GM12878 (cell line): ENCODE results near the gene CFDP1. TPM values are rescaled to one million over a fixed set of nuclear protein-coding genes. Genes with fewer than 3 reads are reported as not detected.

ENCODE experiments used
- ATAC-seq: fragments of 200-7000 bp; cut with Tn5 transposase; 3 replicates; pipeline ENCODE4 v1.9.1; 2020; ENCODE audit warnings: mild to moderate bottlenecking, moderate library complexity
- BruUV-seq: library from RNA; stranded (reverse); fragments of 400-500 nt; replicated peaks from 2 replicates; lab custom pipeline; 2021; lab: Mats Ljungman, UMichigan
- CTCF ChIA-PET: fragments of 300-600 bp; sonication (Branson Sonifier 250); formaldehyde crosslinking; extraction: SDS; loops from one replicate; lab custom pipeline; 2021; ENCODE audit warnings: inconsistent platforms; lab: Yijun Ruan, JAX
- POLR2A ChIA-PET: fragments of 350-600 bp; formaldehyde crosslinking; extraction: SDS; loops from one replicate; lab custom pipeline; 2021; ENCODE audit warnings: inconsistent platforms; lab: Charles Lee
- RAD21 ChIA-PET: fragments of 300-600 bp; sonication (Branson Sonifier 250); formaldehyde crosslinking; loops from one replicate; lab custom pipeline; 2023; ENCODE audit warnings: antibody characterized with exemption; ENCODE audit not compliant: unreplicated experiment; lab: Charles Lee
- SMC1A ChIA-PET: fragments of 300-600 bp; sonication (Branson Sonifier 250); formaldehyde crosslinking; loops from one replicate; lab custom pipeline; 2023; ENCODE audit not compliant: unreplicated experiment, uncharacterized antibody; lab: Charles Lee
- DNase-seq: peaks from one replicate; pipeline ENCODE4 v3.0.0-alpha.2; 2011; ENCODE audit warnings: low read depth, low spot score
- FAIRE-seq: peaks from 3 replicates; lab custom pipeline; 2011; peaks lifted over from hg19 to GRCh38; lab: Jason Lieb, UNC
- H2AFZ ChIP-seq: 2 replicates; pipeline ENCODE4 v1.6.0; 2011; ENCODE audit warnings: low read depth, low read length, control low read depth; ENCODE audit not compliant: control insufficient read depth
- H3K27ac ChIP-seq: 2 replicates; pipeline ENCODE4 v1.5.1; 2011; ENCODE audit warnings: control low read depth; ENCODE audit not compliant: control insufficient read depth, insufficient read depth
- H3K27me3 ChIP-seq, 2 experiments: replicated peaks in 1 of 2; 2 replicates each; pipeline versions ENCODE4 v1.6.0 to v1.6.1; 2011; ENCODE audit warnings: low read length in 1 of 2; ENCODE audit not compliant: control insufficient read depth in 2 of 2, insufficient read depth in 2 of 2
- H3K36me3 ChIP-seq, 2 experiments: 2 replicates each; pipeline ENCODE4 v1.5.1; 2011; ENCODE audit warnings: low read length in 1 of 2; ENCODE audit not compliant: control insufficient read depth in 2 of 2, insufficient read depth in 2 of 2
- H3K4me1 ChIP-seq: 2 replicates; pipeline ENCODE4 v1.6.1; 2011; ENCODE audit warnings: mild to moderate bottlenecking, low read length, moderate library complexity, mixed read lengths; ENCODE audit not compliant: control insufficient read depth, insufficient read depth
- H3K4me2 ChIP-seq: 2 replicates; pipeline ENCODE4 v1.6.0; 2011; ENCODE audit warnings: control low read depth; ENCODE audit not compliant: control insufficient read depth, insufficient read depth
- H3K4me3 ChIP-seq: fragments of 200-600 bp; sonication (generic); 2 replicates; pipeline ENCODE4 v1.5.1; 2016
- H3K79me2 ChIP-seq: 2 replicates; pipeline ENCODE4 v1.6.0; 2011; ENCODE audit warnings: low read length; ENCODE audit not compliant: control insufficient read depth, insufficient read depth
- H3K9ac ChIP-seq: 2 replicates; pipeline ENCODE4 v1.8.0; 2011; ENCODE audit warnings: low read length, control low read depth, mixed read lengths; ENCODE audit not compliant: control insufficient read depth, insufficient read depth
- H3K9me3 ChIP-seq: replicated peaks from 3 replicates; pipeline ENCODE4 v1.5.1; 2011; ENCODE audit warnings: mild to moderate bottlenecking, low read length; ENCODE audit not compliant: control insufficient read depth, insufficient read depth
- H4K20me1 ChIP-seq: 2 replicates; pipeline ENCODE4 v1.6.0; 2011; ENCODE audit not compliant: control insufficient read depth, insufficient read depth
- CBX5 ChIP-seq: sonication (generic); IDR thresholded peaks from 2 replicates; pipeline ENCODE4 v1.6.1; 2016; ENCODE audit warnings: low read depth, moderate library complexity, mild to moderate bottlenecking, inconsistent platforms
- CEBPB ChIP-seq, 2 experiments: fragments of 150-350 bp in 1 of 2; IDR thresholded peaks; 2 replicates each; pipeline ENCODE4 v1.6.1; 2012 to 2014; ENCODE audit warnings: low read depth in 2 of 2, low read length in 2 of 2, borderline replicate concordance in 1 of 2, inconsistent platforms in 1 of 2
- CREB1 ChIP-seq: IDR thresholded peaks from 2 replicates; pipeline ENCODE4 v1.6.1; 2012; ENCODE audit warnings: low read depth, mild to moderate bottlenecking, inconsistent platforms
- IKZF2 ChIP-seq, 2 experiments: fragments of 450-650 bp; IDR thresholded peaks; 2 replicates each; pipeline ENCODE4 v1.6.1; 2017; ENCODE audit warnings: mild to moderate bottlenecking in 2 of 2, moderate library complexity in 2 of 2
- MTA2 ChIP-seq: fragments of 450-650 bp; IDR thresholded peaks from 2 replicates; pipeline ENCODE4 v1.6.1; 2016; ENCODE audit warnings: low read depth, mild to moderate bottlenecking, moderate library complexity
- NFXL1 ChIP-seq: fragments of 450-650 bp; IDR thresholded peaks from 2 replicates; pipeline ENCODE4 v1.6.1; 2017; ENCODE audit warnings: antibody characterized with exemption, mild to moderate bottlenecking, borderline replicate concordance
- NFYA ChIP-seq: IDR thresholded peaks from 2 replicates; pipeline ENCODE4 v1.6.1; 2011; ENCODE audit warnings: low read depth, mild to moderate bottlenecking, low read length, improper control_type of control experiment, borderline replicate concordance
- POLR2A ChIP-seq: IDR thresholded peaks from 2 replicates; pipeline ENCODE4 v1.6.1; 2011; ENCODE audit warnings: low read depth, mild to moderate bottlenecking, low read length
- SUPT20H ChIP-seq: IDR thresholded peaks from 2 replicates; pipeline ENCODE4 v1.6.1; 2011; ENCODE audit warnings: low read depth, mild to moderate bottlenecking, low read length, moderate library complexity, borderline replicate concordance; ENCODE audit not compliant: control insufficient read depth
- WGBS: methylation state at CpG from one replicate; pipeline ENCODE4 v1.1.6; 2016; ENCODE audit warnings: low lambda C conversion rate; ENCODE audit not compliant: insufficient replicate concordance, insufficient coverage; ENCODE audit errors: missing lambda C conversion rate; 5-methylcytosine and 5-hydroxymethylcytosine counted together
- in situ Hi-C: fragments of 300-500 bp; cut with MboI; formaldehyde crosslinking; loops from 9 replicates; pipeline ENCODE4 v1.14.3; 2018; ENCODE audit warnings: mixed read lengths
- intact Hi-C: fragments of 100-400 bp; cut with micrococcal nuclease; formaldehyde crosslinking; loops from one replicate; pipeline ENCODE4 v1.14.2; 2022; ENCODE audit not compliant: unreplicated experiment
- polyA plus RNA-seq, 11 experiments: library from polyadenylated mRNA; depleted of rRNA in 4 of 11; unstranded in 6 of 11; stranded (reverse) in 5 of 11; fragments of >200 nt; fragmentation: Nextera tagmentation in 4 of 11; fragmentation: Illumina TruSeq in 1 of 11; extraction: Ambion mirVana in 4 of 11; extraction: Trizol in 1 of 11; gene quantifications; 1 replicate in 1 of 11; 2 replicates in 10 of 11; pipeline versions ENCODE4 v1.2.1 to v1.2.3, GENCODE V29; 2011 to 2016; ENCODE audit warnings: inconsistent platforms in 2 of 11, missing spikeins in 2 of 11, low read depth in 1 of 11
- total RNA-seq, 4 experiments: library from RNA; depleted of rRNA in 3 of 4; stranded (reverse); fragments of >200 nt in 3 of 4; fragmentation: Illumina TruSeq in 1 of 4; extraction: Trizol in 1 of 4; gene quantifications; 2 replicates each; pipeline versions ENCODE4 v1.2.1 to v1.2.3, GENCODE V29; 2013 to 2021
- TF ChIP-seq, protein P1 (sequence below): fragments of 450-650 bp; conservative IDR thresholded peaks from 2 replicates; pipeline ENCODE4 v1.6.1; 2017; ENCODE audit warnings: mild to moderate bottlenecking, moderate library complexity
- TF ChIP-seq, protein P2 (sequence below): fragments of 450-650 bp; IDR thresholded peaks from 2 replicates; pipeline ENCODE4 v1.6.1; 2016; ENCODE audit warnings: mild to moderate bottlenecking
- TF ChIP-seq, protein P3 (sequence below): fragments of 450-650 bp; IDR thresholded peaks from 2 replicates; pipeline ENCODE4 v1.6.1; 2017; ENCODE audit warnings: mild to moderate bottlenecking, moderate library complexity
- TF ChIP-seq, protein P4 (sequence below): IDR thresholded peaks from 2 replicates; pipeline ENCODE4 v1.6.1; 2012; ENCODE audit warnings: mild to moderate bottlenecking, low read depth, low read length

CFDP1 gene
- total and polyA plus RNA-seq, 10 of the 15 experiments (the other 5 are each of a cell fraction or from before 2014, with no cell fraction given), result 22.3 to 64.8 (median 36.7) TPM

DNA sequence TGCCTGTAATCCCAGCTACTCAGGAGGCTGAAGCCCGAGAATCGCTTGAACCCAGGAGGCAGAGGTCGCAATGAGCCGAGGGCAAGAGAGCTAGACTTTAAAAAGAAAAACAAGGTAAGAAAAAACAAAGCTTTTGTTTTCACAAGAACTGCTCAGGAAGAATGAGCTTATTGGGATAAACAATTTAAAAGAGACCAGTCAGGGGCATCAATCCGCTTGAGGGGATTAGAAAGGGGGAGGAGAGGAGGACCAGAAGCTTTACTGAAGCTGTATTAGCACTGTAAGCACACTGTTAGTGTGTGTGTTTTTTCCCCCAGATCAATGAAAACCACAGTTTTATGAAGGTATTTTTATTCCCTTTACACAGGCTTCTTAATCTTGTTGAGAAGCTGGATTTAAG lies 22.4 kb upstream of the CFDP1 start:
- Histone ChIP-seq H3K27ac (no peak overlapping the region), H3K79me2 (peaks cover 42% of the 10 kb centered on the region), H3K36me3 (peaks cover 0 to 1% of the 10 kb centered on the region in 2 experiments; a peak in 2 of 4 replicates), H3K4me1 (no peaks in the 10 kb centered on the region), H4K20me1 (no peaks in the 10 kb centered on the region), H3K27me3 (no peaks in the 10 kb centered on the region), H2AFZ (no peak overlapping the region), H3K4me2 (no peak overlapping the region), H3K9me3 (no peaks in the 10 kb centered on the region), H3K4me3 (no peak overlapping the region), H3K9ac (no peak overlapping the region)
- FAIRE-seq (no peak), DNase-seq (no peak), ATAC-seq (no peak)
- ChIA-PET SMC1A (interaction anchor here (1.0 to 1.2 kb wide), 2 partner anchors 9 to 22 kb away, joined by 3 to 4 read pairs; no protein-coding TSS in a partner anchor), RAD21 (interaction anchor here (0.6 kb wide), 1 partner anchor 68 kb away, joined by 4 read pairs; no protein-coding TSS in a partner anchor), CTCF (interaction anchor here (0.6 to 1.3 kb wide), 5 partner anchors 8 to 257 kb away, joined by 3 to 6 read pairs (median 4); no protein-coding TSS in a partner anchor), POLR2A (interaction anchor here (1.1 kb wide), 1 partner anchor 11 kb away, joined by 3 read pairs; no protein-coding TSS in a partner anchor)
- no TSS peak for BruUV-seq
- intact Hi-C loops, result no loop called here
- in situ Hi-C loops, result loop anchor here (5.0 to 25.0 kb wide), 2 partner anchors 52 to 1732 kb away; partner anchors contain the start of genes MON1B and SYCE1L
- 74% methylated on average over 5 of the region's 5 CpGs for WGBS
- TF ChIP-seq IKZF2 (IDR thresholded peaks at IDR 0.05) (no peak), CREB1 (no peak), SUPT20H (no peak), MTA2 (no peak), POLR2A (no peak), CBX5 (no peak), NFYA (no peak), CEBPB (IDR thresholded peaks at IDR 0.05; ENCODE audit: borderline replicate concordance in 1 of 2, low read depth in 2 of 2, low read length in 2 of 2) (no peak), NFXL1 (no peak)
- TF ChIP-seq, protein P1, sequence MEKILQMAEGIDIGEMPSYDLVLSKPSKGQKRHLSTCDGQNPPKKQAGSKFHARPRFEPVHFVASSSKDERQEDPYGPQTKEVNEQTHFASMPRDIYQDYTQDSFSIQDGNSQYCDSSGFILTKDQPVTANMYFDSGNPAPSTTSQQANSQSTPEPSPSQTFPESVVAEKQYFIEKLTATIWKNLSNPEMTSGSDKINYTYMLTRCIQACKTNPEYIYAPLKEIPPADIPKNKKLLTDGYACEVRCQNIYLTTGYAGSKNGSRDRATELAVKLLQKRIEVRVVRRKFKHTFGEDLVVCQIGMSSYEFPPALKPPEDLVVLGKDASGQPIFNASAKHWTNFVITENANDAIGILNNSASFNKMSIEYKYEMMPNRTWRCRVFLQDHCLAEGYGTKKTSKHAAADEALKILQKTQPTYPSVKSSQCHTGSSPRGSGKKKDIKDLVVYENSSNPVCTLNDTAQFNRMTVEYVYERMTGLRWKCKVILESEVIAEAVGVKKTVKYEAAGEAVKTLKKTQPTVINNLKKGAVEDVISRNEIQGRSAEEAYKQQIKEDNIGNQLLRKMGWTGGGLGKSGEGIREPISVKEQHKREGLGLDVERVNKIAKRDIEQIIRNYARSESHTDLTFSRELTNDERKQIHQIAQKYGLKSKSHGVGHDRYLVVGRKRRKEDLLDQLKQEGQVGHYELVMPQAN, result no peak
- TF ChIP-seq, protein P2, sequence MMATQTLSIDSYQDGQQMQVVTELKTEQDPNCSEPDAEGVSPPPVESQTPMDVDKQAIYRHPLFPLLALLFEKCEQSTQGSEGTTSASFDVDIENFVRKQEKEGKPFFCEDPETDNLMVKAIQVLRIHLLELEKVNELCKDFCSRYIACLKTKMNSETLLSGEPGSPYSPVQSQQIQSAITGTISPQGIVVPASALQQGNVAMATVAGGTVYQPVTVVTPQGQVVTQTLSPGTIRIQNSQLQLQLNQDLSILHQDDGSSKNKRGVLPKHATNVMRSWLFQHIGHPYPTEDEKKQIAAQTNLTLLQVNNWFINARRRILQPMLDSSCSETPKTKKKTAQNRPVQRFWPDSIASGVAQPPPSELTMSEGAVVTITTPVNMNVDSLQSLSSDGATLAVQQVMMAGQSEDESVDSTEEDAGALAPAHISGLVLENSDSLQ, result no peak
- TF ChIP-seq, protein P3, sequence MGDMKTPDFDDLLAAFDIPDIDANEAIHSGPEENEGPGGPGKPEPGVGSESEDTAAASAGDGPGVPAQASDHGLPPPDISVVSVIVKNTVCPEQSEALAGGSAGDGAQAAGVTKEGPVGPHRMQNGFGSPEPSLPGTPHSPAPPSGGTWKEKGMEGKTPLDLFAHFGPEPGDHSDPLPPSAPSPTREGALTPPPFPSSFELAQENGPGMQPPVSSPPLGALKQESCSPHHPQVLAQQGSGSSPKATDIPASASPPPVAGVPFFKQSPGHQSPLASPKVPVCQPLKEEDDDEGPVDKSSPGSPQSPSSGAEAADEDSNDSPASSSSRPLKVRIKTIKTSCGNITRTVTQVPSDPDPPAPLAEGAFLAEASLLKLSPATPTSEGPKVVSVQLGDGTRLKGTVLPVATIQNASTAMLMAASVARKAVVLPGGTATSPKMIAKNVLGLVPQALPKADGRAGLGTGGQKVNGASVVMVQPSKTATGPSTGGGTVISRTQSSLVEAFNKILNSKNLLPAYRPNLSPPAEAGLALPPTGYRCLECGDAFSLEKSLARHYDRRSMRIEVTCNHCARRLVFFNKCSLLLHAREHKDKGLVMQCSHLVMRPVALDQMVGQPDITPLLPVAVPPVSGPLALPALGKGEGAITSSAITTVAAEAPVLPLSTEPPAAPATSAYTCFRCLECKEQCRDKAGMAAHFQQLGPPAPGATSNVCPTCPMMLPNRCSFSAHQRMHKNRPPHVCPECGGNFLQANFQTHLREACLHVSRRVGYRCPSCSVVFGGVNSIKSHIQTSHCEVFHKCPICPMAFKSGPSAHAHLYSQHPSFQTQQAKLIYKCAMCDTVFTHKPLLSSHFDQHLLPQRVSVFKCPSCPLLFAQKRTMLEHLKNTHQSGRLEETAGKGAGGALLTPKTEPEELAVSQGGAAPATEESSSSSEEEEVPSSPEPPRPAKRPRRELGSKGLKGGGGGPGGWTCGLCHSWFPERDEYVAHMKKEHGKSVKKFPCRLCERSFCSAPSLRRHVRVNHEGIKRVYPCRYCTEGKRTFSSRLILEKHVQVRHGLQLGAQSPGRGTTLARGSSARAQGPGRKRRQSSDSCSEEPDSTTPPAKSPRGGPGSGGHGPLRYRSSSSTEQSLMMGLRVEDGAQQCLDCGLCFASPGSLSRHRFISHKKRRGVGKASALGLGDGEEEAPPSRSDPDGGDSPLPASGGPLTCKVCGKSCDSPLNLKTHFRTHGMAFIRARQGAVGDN, result no peak
- TF ChIP-seq, protein P4, sequence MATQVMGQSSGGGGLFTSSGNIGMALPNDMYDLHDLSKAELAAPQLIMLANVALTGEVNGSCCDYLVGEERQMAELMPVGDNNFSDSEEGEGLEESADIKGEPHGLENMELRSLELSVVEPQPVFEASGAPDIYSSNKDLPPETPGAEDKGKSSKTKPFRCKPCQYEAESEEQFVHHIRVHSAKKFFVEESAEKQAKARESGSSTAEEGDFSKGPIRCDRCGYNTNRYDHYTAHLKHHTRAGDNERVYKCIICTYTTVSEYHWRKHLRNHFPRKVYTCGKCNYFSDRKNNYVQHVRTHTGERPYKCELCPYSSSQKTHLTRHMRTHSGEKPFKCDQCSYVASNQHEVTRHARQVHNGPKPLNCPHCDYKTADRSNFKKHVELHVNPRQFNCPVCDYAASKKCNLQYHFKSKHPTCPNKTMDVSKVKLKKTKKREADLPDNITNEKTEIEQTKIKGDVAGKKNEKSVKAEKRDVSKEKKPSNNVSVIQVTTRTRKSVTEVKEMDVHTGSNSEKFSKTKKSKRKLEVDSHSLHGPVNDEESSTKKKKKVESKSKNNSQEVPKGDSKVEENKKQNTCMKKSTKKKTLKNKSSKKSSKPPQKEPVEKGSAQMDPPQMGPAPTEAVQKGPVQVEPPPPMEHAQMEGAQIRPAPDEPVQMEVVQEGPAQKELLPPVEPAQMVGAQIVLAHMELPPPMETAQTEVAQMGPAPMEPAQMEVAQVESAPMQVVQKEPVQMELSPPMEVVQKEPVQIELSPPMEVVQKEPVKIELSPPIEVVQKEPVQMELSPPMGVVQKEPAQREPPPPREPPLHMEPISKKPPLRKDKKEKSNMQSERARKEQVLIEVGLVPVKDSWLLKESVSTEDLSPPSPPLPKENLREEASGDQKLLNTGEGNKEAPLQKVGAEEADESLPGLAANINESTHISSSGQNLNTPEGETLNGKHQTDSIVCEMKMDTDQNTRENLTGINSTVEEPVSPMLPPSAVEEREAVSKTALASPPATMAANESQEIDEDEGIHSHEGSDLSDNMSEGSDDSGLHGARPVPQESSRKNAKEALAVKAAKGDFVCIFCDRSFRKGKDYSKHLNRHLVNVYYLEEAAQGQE, result no peak
